GM12891 (cell line): Measurements from ENCODE around the gene DHDDS.

Experiments
- PAX5 ChIP-seq: IDR thresholded peaks from 2 replicates; pipeline ENCODE4 v1.6.1; 2011; ENCODE audit warnings: low read length, moderate library complexity, mild to moderate bottlenecking; ENCODE audit not compliant: insufficient read depth, severe bottlenecking
- POLR2A ChIP-seq: IDR thresholded peaks from 2 replicates; pipeline ENCODE4 v1.6.1; 2011; ENCODE audit warnings: low read depth, low read length, control low read depth
- POLR2AphosphoS5 ChIP-seq: IDR thresholded peaks from 2 replicates; pipeline ENCODE4 v1.6.1; 2011; ENCODE audit warnings: low read depth, low read length, control low read depth
- POU2F2 ChIP-seq: IDR thresholded peaks from 2 replicates; pipeline ENCODE4 v1.6.1; 2011; ENCODE audit warnings: low read depth, mild to moderate bottlenecking, control low read depth, low read length, moderate library complexity
- SPI1 ChIP-seq: IDR thresholded peaks from 2 replicates; pipeline ENCODE4 v1.6.1; 2011; ENCODE audit warnings: low read depth, low read length, control low read depth
- TAF1 ChIP-seq: IDR thresholded peaks from 2 replicates; pipeline ENCODE4 v1.6.1; 2011; ENCODE audit warnings: low read depth, low read length, control low read depth

DNA sequence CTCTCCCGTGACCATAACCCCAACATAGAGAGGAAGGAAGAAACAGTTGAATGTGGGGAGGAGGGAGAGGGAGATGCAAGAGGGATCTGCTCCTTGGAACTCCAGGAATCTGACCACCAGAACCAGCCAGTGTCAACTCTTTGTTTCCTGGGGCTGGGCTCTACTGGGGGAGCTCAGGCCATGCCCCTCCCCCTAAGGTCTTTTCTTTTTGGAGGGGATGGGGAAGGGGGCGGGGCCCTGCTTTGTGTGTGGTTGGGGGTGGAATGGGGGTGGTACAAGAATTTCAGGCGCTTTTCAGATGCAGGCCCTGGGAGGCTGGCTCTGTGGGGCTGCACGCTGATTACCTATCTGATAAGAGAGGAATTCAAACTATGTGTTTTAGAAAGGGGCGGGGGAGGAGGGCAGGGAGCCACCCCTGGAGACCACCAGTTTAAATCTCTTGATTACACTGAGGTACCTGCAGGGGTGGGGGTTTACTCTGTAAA lies 13.2 kb upstream of the DHDDS start:
- TF ChIP-seq SPI1 (no peak), POLR2AphosphoS5 (no peak), POLR2A (no peak), TAF1 (no peak), PAX5 (no peak), POU2F2 (no peak)
